Astrocyte (in vitro differentiated cells and primary cell): Measurements from ENCODE around the gene DDX31.

Source experiments
- CTCF ChIP-seq: IDR thresholded peaks from 2 replicates; pipeline ENCODE4 v1.5.1; 2011; ENCODE audit warnings: low read depth, mild to moderate bottlenecking, inconsistent platforms, low read length, moderate library complexity; ENCODE audit not compliant: insufficient read depth
- EZH2 ChIP-seq: IDR thresholded peaks from 2 replicates; pipeline ENCODE4 v1.6.1; 2012; ENCODE audit warnings: mild to moderate bottlenecking, low read length, inconsistent platforms; ENCODE audit not compliant: insufficient read depth

- peak; percentile 11 for TF ChIP-seq CTCF
- no peak for TF ChIP-seq EZH2
Measured at GRCh38 chr9:132631280-132631679, 38.5 kb downstream of the DDX31 start.
